ENCODE measurements around the gene AATK. TPM values are rescaled to one million over a fixed set of nuclear protein-coding genes. Genes with fewer than 3 reads are reported as not detected.

The AATK gene
- total and polyA plus RNA-seq, 2 experiments from 2014 or later: 0.25 to 1.6 TPM

GRCh38 chr17:81158688-81159590 lies 7.1 kb downstream of the AATK start:
- no peaks in the 10 kb centered on the region for H3F3A ChIP-seq (ENCODE audit: insufficient read depth)
- TF ChIP-seq EZH2 (IDR thresholded peaks at IDR 0.05; ENCODE audit: insufficient read depth, poor library complexity, severe bottlenecking): no peak
- TF ChIP-seq EZH2phosphoT487 (IDR thresholded peaks at IDR 0.05; ENCODE audit: insufficient read depth, low read depth): no peak
- H3K27me3 ChIP-seq (replicated peaks; ENCODE audit: insufficient read depth): no peaks in the 10 kb centered on the region
- 81 to 84% methylated on average over 34 to 43 of the region's 43 CpGs for WGBS, 2 experiments (ENCODE audit: low coverage in 1 of 2, low lambda C conversion rate in 2 of 2, missing lambda C conversion rate in 2 of 2)
- H3K4me1 ChIP-seq (ENCODE audit: insufficient read depth): no peaks in the 10 kb centered on the region
- H3K27ac ChIP-seq: no peak overlapping the region
- no peak overlapping the region for H3K4me3 ChIP-seq
- H3K9me2 ChIP-seq (ENCODE audit: insufficient read depth): no peaks in the 10 kb centered on the region
- no peak overlapping the region for H3K9ac ChIP-seq
- DNase-seq: no peak
- in situ Hi-C loops (cut with MboI): no loop called here
- H3K4me2 ChIP-seq (ENCODE audit: unreplicated experiment): no peak overlapping the region
- H4K20me1 ChIP-seq (ENCODE audit: insufficient read depth): no peaks in the 10 kb centered on the region
- H3K36me3 ChIP-seq (ENCODE audit: low read depth): no peaks in the 10 kb centered on the region
- H3K79me2 ChIP-seq (ENCODE audit: insufficient read depth): no peaks in the 10 kb centered on the region
- H3K9me3 ChIP-seq (ENCODE audit: low read depth): no peaks in the 10 kb centered on the region
- no peak overlapping the region for H2AFZ ChIP-seq

- in situ Hi-C loops (cut with MboI): no loop called here
- H3K4me2 ChIP-seq (ENCODE audit: unreplicated experiment): no peak overlapping the region
- H3K27ac ChIP-seq: no peak overlapping the region
- DNase-seq: no peak
- H3K27me3 ChIP-seq (replicated peaks; ENCODE audit: insufficient read depth): no peaks in the 10 kb centered on the region
- 0 out of 2 replicates have a peak, but pooled peaks cover 5% of the 10 kb centered on the region for H3F3A ChIP-seq (ENCODE audit: insufficient read depth)
- TF ChIP-seq EZH2 (IDR thresholded peaks at IDR 0.05; ENCODE audit: insufficient read depth, poor library complexity, severe bottlenecking): no peak
- TF ChIP-seq EZH2phosphoT487 (IDR thresholded peaks at IDR 0.05; ENCODE audit: insufficient read depth, low read depth): no peak
- no peaks in the 10 kb centered on the region for H3K36me3 ChIP-seq (ENCODE audit: low read depth)
- H3K4me1 ChIP-seq (ENCODE audit: insufficient read depth): no peaks in the 10 kb centered on the region
- H3K9me2 ChIP-seq (ENCODE audit: insufficient read depth): no peaks in the 10 kb centered on the region
- 87% methylated on average over 39 of the region's 39 CpGs for WGBS, 2 experiments (ENCODE audit: low coverage in 1 of 2, low lambda C conversion rate in 2 of 2, missing lambda C conversion rate in 2 of 2)
- H3K79me2 ChIP-seq (ENCODE audit: insufficient read depth): no peaks in the 10 kb centered on the region
- no peaks in the 10 kb centered on the region for H3K9me3 ChIP-seq (ENCODE audit: low read depth)
- H3K9ac ChIP-seq: no peak overlapping the region
- H4K20me1 ChIP-seq (ENCODE audit: insufficient read depth): no peaks in the 10 kb centered on the region
- H2AFZ ChIP-seq: no peak overlapping the region
- H3K4me3 ChIP-seq: no peak overlapping the region
Observed at GRCh38 chr17:81157848-81158687, 8.0 kb downstream of the AATK start.

GRCh38 chr17:81156866-81157805 lies 8.9 kb downstream of the AATK start:
- TF ChIP-seq EZH2phosphoT487 (IDR thresholded peaks at IDR 0.05; ENCODE audit: insufficient read depth, low read depth) (no peak), EZH2 (IDR thresholded peaks at IDR 0.05; ENCODE audit: insufficient read depth, poor library complexity, severe bottlenecking) (no peak)
- Histone ChIP-seq H3K4me1 (ENCODE audit: insufficient read depth) (no peaks in the 10 kb centered on the region), H3K36me3 (ENCODE audit: low read depth) (no peaks in the 10 kb centered on the region), H3F3A (ENCODE audit: insufficient read depth) (0 out of 2 replicates have a peak, but pooled peaks cover 9% of the 10 kb centered on the region), H2AFZ (no peak overlapping the region), H3K4me2 (ENCODE audit: unreplicated experiment) (no peak overlapping the region), H3K79me2 (ENCODE audit: insufficient read depth) (no peaks in the 10 kb centered on the region), H3K9me3 (ENCODE audit: low read depth) (no peaks in the 10 kb centered on the region), H4K20me1 (ENCODE audit: insufficient read depth) (no peaks in the 10 kb centered on the region), H3K4me3 (no peak overlapping the region), H3K9ac (no peak overlapping the region), H3K27me3 (replicated peaks; ENCODE audit: insufficient read depth) (no peaks in the 10 kb centered on the region), H3K27ac (no peak overlapping the region), H3K9me2 (ENCODE audit: insufficient read depth) (no peaks in the 10 kb centered on the region)
- in situ Hi-C loops (cut with MboI): no loop called here
- DNase-seq: no peak
- WGBS, 2 experiments (ENCODE audit: low coverage in 1 of 2, low lambda C conversion rate in 2 of 2, missing lambda C conversion rate in 2 of 2): 85 to 90% methylated on average over 36 to 38 of the region's 38 CpGs
